ENCODE measurements around the gene SLC2A5.

GRCh38 chr1:9118186-9118585, 48.8 kb upstream of the SLC2A5 start:
- no peak for TF ChIP-seq CTCF (IDR thresholded peaks at IDR 0.05; ENCODE audit: insufficient read depth, low read depth, low read length)
- TF ChIP-seq EZH2 (IDR thresholded peaks at IDR 0.05; ENCODE audit: insufficient read depth, low read length), result no peak
